T-cell (primary cell): ENCODE data around the gene EPHA3. TPM values are rescaled to one million over a fixed set of nuclear protein-coding genes. Genes with fewer than 3 reads are reported as not detected.

Experiments used
- ATAC-seq, 4 experiments: fragments of 200-7000 bp in 3 of 4; fragments of 150-1000 bp in 1 of 4; cut with Tn5 transposase; replicated peaks in 1 of 4; 1 replicate in 3 of 4; 2 replicates in 1 of 4; pipeline ENCODE4 v1.10.0; 2021; ENCODE audit warnings: moderate library complexity in 3 of 4, mild to moderate bottlenecking in 2 of 4, moderate number of reproducible peaks in 1 of 4
- CTCF ChIA-PET, 2 donors: fragments of 300-600 bp; sonication (Branson Sonifier 250); formaldehyde crosslinking; loops; one replicate each; lab custom pipeline; 2022; ENCODE audit warnings: antibody characterized with exemption in 2 of 2; lab: Charles Lee
- POLR2A ChIA-PET, 2 donors: fragments of 300-600 bp; sonication (Branson Sonifier 250); formaldehyde crosslinking; loops; one replicate each; lab custom pipeline; 2022; ENCODE audit warnings: antibody characterized with exemption in 2 of 2; lab: Charles Lee
- DNase-seq, 35 experiments: peaks; one replicate each; pipeline versions ENCODE4 v3.0.0 to v3.0.0-alpha.2; 2013 to 2023
- H3K27ac ChIP-seq: one replicate; pipeline ENCODE4 v1.5.1; 2013; ENCODE audit warnings: low read length
- H3K27me3 ChIP-seq, 2 experiments: replicated peaks in 1 of 2; 1 replicate in 1 of 2; 2 replicates in 1 of 2; pipeline versions ENCODE4 v1.6.1 to v1.7.0; 2013; ENCODE audit warnings: low read length in 1 of 2, mixed read lengths in 1 of 2; ENCODE audit not compliant: control insufficient read depth in 2 of 2, insufficient read depth in 2 of 2; ENCODE audit errors: extremely low read depth in 1 of 2
- H3K36me3 ChIP-seq, 2 donors: 1 replicate in 1 of 2; 2 replicates in 1 of 2; pipeline versions ENCODE4 v1.6.1 to v1.7.0; 2013; ENCODE audit warnings: low read length in 1 of 2; ENCODE audit not compliant: control insufficient read depth in 2 of 2, insufficient read depth in 1 of 2; ENCODE audit errors: extremely low read depth in 1 of 2
- H3K4me1 ChIP-seq, 2 experiments: 1 replicate in 1 of 2; 2 replicates in 1 of 2; pipeline versions ENCODE4 v1.6.1 to v1.7.0; 2013; ENCODE audit warnings: low read length in 2 of 2, mixed read lengths in 1 of 2; ENCODE audit not compliant: insufficient read depth in 2 of 2, control insufficient read depth in 1 of 2; ENCODE audit errors: extremely low read depth in 1 of 2
- H3K4me3 ChIP-seq, 2 donors: 1 replicate in 1 of 2; 2 replicates in 1 of 2; pipeline versions ENCODE4 v1.5.1 to v1.7.0; 2013; ENCODE audit warnings: mild to moderate bottlenecking in 2 of 2, low read length in 1 of 2, moderate library complexity in 1 of 2; ENCODE audit not compliant: control insufficient read depth in 1 of 2; ENCODE audit errors: extremely low read depth in 1 of 2
- H3K9me3 ChIP-seq: 2 replicates; pipeline ENCODE4 v1.7.0; 2013
- H3K27ac Mint-ChIP-seq, 2 donors: one replicate each; pipeline ENCODE4 v1.8.0; 2020 to 2021; ENCODE audit warnings: mild to moderate bottlenecking in 2 of 2, mixed read lengths in 2 of 2
- H3K27me3 Mint-ChIP-seq, 2 donors: one replicate each; pipeline ENCODE4 v1.8.0; 2021 to 2022; ENCODE audit warnings: mixed read lengths in 2 of 2
- H3K36me3 Mint-ChIP-seq: one replicate; pipeline ENCODE4 v1.8.0; 2021; ENCODE audit warnings: mixed read lengths
- H3K4me1 Mint-ChIP-seq, 3 donors: one replicate each; pipeline ENCODE4 v1.8.0; 2020 to 2022; ENCODE audit warnings: mixed read lengths in 3 of 3, mild to moderate bottlenecking in 1 of 3
- H3K4me3 Mint-ChIP-seq, 3 donors: one replicate each; pipeline ENCODE4 v1.8.0; 2020 to 2022; ENCODE audit warnings: mild to moderate bottlenecking in 3 of 3, mixed read lengths in 3 of 3, moderate library complexity in 3 of 3
- H3K9me3 Mint-ChIP-seq, 3 donors: one replicate each; pipeline ENCODE4 v1.8.0; 2020 to 2022; ENCODE audit warnings: mixed read lengths in 3 of 3
- WGBS: methylation state at CpG from one replicate; pipeline ENCODE4 v1.1.5; 2013; ENCODE audit warnings: missing lambda C conversion rate; ENCODE audit not compliant: insufficient coverage; 5-methylcytosine and 5-hydroxymethylcytosine counted together
- total RNA-seq, 35 experiments: library from RNA in 6 of 35; stranded (reverse) in 6 of 35; fragments of 120-200 nt in 1 of 35; gene quantifications; one replicate each; pipeline versions ENCODE4 v1.2.1 to v1.2.4 and lab custom pipeline; 2013 to 2026

The EPHA3 gene
- not detected for total RNA-seq
- 0.04 TPM for total RNA-seq (2013)
- total RNA-seq (lab: John Stamatoyannopoulos, UW): 0 to 0.23 (median 0) reads per million in 29 experiments

DNA sequence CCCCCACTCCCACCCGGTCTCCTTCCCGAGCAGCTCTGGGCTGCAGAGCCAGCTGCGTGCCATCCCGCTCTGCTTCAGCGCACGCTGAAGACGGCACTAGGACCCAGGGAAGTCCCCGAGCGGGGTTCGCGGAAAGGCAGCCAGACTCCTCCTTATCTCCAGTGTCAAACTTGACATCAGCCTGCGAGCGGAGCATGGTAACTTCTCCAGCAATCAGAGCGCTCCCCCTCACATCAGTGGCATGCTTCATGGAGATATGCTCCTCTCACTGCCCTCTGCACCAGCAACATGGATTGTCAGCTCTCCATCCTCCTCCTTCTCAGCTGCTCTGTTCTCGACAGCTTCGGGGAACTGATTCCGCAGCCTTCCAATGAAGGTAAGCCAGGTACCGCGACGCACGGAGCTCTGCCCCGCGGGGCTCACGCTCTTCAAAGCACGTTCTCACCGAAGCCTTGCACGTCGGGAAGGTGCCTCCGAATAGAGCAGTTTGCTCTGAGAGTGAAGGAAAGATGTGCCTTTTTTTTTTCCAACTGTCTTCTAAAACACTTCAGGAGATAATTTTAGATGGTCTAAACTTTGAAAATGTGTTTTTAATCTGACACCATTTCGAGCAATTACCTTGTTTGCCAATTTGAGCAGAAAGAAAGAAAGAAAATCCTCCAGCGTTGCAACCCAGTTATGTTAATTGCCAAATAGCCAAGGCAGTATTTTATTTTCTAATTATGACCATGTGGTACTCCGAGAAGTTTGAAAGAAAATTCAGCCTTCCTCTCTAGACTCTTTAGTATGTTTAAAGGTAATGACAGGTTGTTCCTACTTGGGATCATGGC is at the start of gene EPHA3:
EPHA3 (plus strand) TSS at position 161 of the 830 bp plus-strand sequence; CDS start at position 289, 128 bp downstream.
- Mint-ChIP-seq H3K4me3 (peak within 1 kb of the TSS; percentile 60 to 74 (median 70)), H3K36me3 (no peaks in the 10 kb centered on the region), H3K4me1 (peaks cover 17 to 18% (median 18%) of the 10 kb centered on the region in 3 donors), H3K9me3 (no peaks in the 10 kb centered on the region), H3K27me3 (peaks cover 11 to 17% of the 10 kb centered on the region in 2 donors), H3K27ac (no peak within 1 kb of the TSS)
- WGBS: 5% methylated on average over 18 of the region's 32 CpGs
- CTCF ChIA-PET: no interaction called here
- H3K27ac ChIP-seq: no peak within 1 kb of the TSS
- no peaks in the 10 kb centered on the region for H3K36me3 ChIP-seq
- peaks cover 0 to 5% of the 10 kb centered on the region in 2 experiments for H3K27me3 ChIP-seq
- POLR2A ChIA-PET: no interaction called here
- DNase-seq (peak in 20 of 35 experiments; percentile 1 to 36 (median 12)), ATAC-seq (peak; percentile 75 to 93 (median 80))
- H3K4me3 ChIP-seq: peak within 1 kb of the TSS; percentile 21 to 78
- H3K4me1 ChIP-seq: peaks cover 0 to 7% of the 10 kb centered on the region in 2 experiments
- H3K9me3 ChIP-seq: no peaks in the 10 kb centered on the region

DNA sequence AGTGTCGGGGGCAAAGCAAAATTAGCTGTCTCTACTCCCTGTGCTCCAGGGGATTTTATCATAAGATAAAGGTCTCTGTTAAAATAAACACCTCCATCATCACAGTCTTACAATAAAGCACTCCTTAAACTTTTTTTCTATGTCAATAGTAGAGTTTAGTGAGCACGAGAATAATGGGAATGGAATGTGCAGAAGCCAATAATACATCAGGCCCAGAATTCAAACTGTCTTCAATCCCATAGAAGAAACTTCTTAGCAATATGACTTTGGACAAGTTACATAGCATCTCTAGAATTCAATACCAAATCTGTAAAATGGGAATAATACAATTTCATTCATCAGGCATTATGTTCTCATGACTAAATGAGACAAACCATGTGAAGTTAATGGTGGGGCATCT is 49.0 kb upstream of the EPHA3 start:
- DNase-seq (no peak), ATAC-seq (no peak)
- Mint-ChIP-seq H3K36me3 (no peaks in the 10 kb centered on the region), H3K4me3 (no peak overlapping the region), H3K4me1 (no peaks in the 10 kb centered on the region), H3K27me3 (no peaks in the 10 kb centered on the region), H3K9me3 (peaks cover 0 to 6% (median 4%) of the 10 kb centered on the region in 3 donors), H3K27ac (no peak overlapping the region)
- CTCF ChIA-PET: no interaction called here
- Histone ChIP-seq H3K36me3 (no peaks in the 10 kb centered on the region), H3K27me3 (no peaks in the 10 kb centered on the region), H3K4me3 (no peak overlapping the region), H3K9me3 (no peaks in the 10 kb centered on the region), H3K27ac (no peak overlapping the region), H3K4me1 (no peaks in the 10 kb centered on the region)
- POLR2A ChIA-PET: no interaction called here
- whole genome bisulfite sequencing: no CpG with 5 or more reads among the region's 2 CpGs

DNA sequence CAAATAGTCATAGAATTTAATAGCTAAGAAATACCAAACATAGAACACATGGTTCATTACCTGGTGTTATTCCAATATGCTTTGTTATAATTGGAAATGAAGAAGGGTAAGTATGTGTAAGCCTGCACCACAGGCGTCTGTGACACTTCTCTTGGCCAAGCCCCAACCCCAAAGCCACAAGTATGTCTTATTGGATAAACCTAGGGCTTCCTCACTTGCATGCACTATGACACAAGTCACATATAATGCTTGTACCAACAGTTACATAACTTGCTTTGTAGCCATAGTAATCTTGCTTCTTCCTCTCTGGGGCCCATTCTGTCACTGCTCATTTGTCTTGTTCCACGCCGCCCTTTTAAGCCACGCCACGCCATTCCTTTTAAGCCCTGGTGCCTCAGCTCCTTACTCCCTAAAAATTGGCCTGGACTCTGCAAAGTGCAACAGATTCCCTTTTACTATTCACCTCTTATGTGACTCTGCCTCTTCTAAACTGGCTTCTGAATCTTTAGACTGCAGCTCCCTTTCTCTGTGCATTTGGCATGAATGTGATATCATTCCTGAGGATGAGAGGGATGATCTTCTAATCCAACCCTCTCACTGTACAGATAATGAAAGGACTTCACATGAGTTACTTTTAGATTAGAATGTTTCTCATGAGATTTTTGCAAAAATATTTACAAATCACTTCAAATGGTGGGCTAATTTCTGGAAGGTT is 48.1 kb upstream of the EPHA3 start:
- Histone ChIP-seq H3K27me3 (no peaks in the 10 kb centered on the region), H3K4me1 (no peaks in the 10 kb centered on the region), H3K36me3 (no peaks in the 10 kb centered on the region), H3K27ac (no peak overlapping the region), H3K4me3 (no peak overlapping the region), H3K9me3 (no peaks in the 10 kb centered on the region)
- H3K9me3 Mint-ChIP-seq: peaks cover 0 to 6% (median 4%) of the 10 kb centered on the region in 3 donors
- H3K27ac Mint-ChIP-seq: no peak overlapping the region
- POLR2A ChIA-PET: no interaction called here
- CTCF ChIA-PET: no interaction called here
- no peaks in the 10 kb centered on the region for H3K4me1 Mint-ChIP-seq
- DNase-seq (no peak), ATAC-seq (no peak)
- 84% methylated on average over 4 of the region's 5 CpGs for WGBS
- no peak overlapping the region for H3K4me3 Mint-ChIP-seq
- no peaks in the 10 kb centered on the region for H3K36me3 Mint-ChIP-seq
- no peaks in the 10 kb centered on the region for H3K27me3 Mint-ChIP-seq

DNA sequence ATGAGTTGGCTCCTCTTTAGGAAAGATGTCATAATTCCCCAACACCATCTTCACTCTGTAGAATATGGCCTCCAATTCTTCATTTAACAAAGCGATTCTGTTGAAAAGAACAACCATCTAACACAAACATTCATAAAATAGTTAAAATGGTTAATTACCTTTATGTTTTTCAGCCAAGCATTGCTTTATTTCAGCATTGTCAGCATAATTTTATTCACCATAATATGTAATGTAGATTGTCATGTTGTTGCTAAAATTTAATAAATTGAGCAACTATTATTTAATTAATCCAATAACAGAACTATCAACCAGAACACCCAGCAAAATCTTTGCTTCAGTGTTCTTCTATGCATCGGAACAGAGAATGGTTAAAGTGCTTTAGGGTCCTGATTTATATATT is 46.2 kb upstream of the EPHA3 start:
- Mint-ChIP-seq H3K4me3 (no peak overlapping the region), H3K27ac (no peak overlapping the region), H3K4me1 (no peaks in the 10 kb centered on the region), H3K36me3 (no peaks in the 10 kb centered on the region), H3K9me3 (peaks cover 3 to 8% (median 6%) of the 10 kb centered on the region in 3 donors), H3K27me3 (no peaks in the 10 kb centered on the region)
- ChIA-PET POLR2A (no interaction called here), CTCF (no interaction called here)
- DNase-seq (no peak), ATAC-seq (no peak)
- no peaks in the 10 kb centered on the region for H3K36me3 ChIP-seq
- no peaks in the 10 kb centered on the region for H3K4me1 ChIP-seq
- WGBS: no CpG with 5 or more reads among the region's 2 CpGs
- no peaks in the 10 kb centered on the region for H3K9me3 ChIP-seq
- no peak overlapping the region for H3K27ac ChIP-seq
- no peaks in the 10 kb centered on the region for H3K27me3 ChIP-seq
- no peak overlapping the region for H3K4me3 ChIP-seq

DNA sequence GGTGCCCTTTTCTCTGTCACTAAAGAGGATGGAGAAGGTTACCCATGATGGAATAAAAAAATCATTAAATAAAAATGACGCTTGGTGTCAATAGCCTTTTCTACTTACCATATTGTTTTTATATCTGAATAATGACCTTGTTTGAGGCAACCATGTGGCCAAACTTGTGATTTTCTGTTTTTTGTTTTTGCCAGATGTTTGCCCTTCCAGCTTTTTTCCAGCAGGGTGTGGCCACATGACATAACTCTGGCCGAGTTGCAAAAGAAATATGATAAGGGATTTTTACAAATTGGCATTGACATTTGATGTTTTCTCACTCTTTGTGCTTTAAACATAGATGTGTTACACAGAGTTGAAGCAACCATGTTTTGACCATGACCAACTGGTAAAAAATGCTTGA is 39.7 kb upstream of the EPHA3 start:
- POLR2A ChIA-PET: no interaction called here
- CTCF ChIA-PET: no interaction called here
- ATAC-seq: no peak
- Mint-ChIP-seq H3K27ac (no peak overlapping the region), H3K4me1 (no peaks in the 10 kb centered on the region), H3K9me3 (peaks cover 3 to 8% (median 3%) of the 10 kb centered on the region in 3 donors), H3K27me3 (no peaks in the 10 kb centered on the region), H3K36me3 (no peaks in the 10 kb centered on the region), H3K4me3 (no peak overlapping the region)
- H3K4me3 ChIP-seq: no peak overlapping the region
- WGBS: no CpG with 5 or more reads among the region's 2 CpGs
- H3K27ac ChIP-seq: no peak overlapping the region
- no peaks in the 10 kb centered on the region for H3K4me1 ChIP-seq
- H3K9me3 ChIP-seq: no peaks in the 10 kb centered on the region
- no peak for DNase-seq
- no peaks in the 10 kb centered on the region for H3K36me3 ChIP-seq
- no peaks in the 10 kb centered on the region for H3K27me3 ChIP-seq

DNA sequence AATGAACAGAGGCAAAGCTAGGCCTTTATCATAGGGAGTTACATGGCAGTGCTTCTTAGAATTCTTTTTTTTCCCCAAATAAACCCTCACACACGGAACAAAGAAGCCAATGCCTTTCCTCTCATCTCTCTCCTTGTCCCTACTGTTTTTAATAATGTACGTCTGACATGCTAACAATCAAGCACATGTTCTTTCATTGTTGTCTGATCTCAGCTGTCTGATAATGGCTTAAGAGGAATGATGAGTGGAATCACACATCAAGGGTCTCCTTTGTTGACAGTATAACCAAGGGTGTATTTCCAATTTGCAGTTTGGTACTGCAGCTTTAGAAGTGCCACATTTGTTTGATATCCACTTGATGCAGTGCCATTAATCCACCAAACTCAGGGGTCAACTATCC is 34.8 kb upstream of the EPHA3 start:
- Mint-ChIP-seq H3K4me1 (no peaks in the 10 kb centered on the region), H3K36me3 (no peaks in the 10 kb centered on the region), H3K4me3 (no peak overlapping the region), H3K9me3 (peaks cover 2 to 14% (median 5%) of the 10 kb centered on the region in 3 donors), H3K27ac (no peak overlapping the region), H3K27me3 (no peaks in the 10 kb centered on the region)
- Histone ChIP-seq H3K27me3 (no peaks in the 10 kb centered on the region), H3K27ac (no peak overlapping the region), H3K9me3 (no peaks in the 10 kb centered on the region), H3K4me3 (no peak overlapping the region), H3K4me1 (no peaks in the 10 kb centered on the region), H3K36me3 (no peaks in the 10 kb centered on the region)
- ChIA-PET POLR2A (no interaction called here), CTCF (no interaction called here)
- WGBS: no CpG with 5 or more reads among the region's 2 CpGs
- DNase-seq: no peak
- ATAC-seq: no peak
